COLO668 (cell line): ENCODE measurements around the gene RELCH.
A peak's percentile ranks its signal among the peaks of the same experiment; 100 is the strongest.

Experiments used
- DNase-seq: peaks from one replicate; lab custom pipeline; 2025; ENCODE audit not compliant: unreplicated experiment; lab: John Stamatoyannopoulos, UW

The RELCH gene

DNA sequence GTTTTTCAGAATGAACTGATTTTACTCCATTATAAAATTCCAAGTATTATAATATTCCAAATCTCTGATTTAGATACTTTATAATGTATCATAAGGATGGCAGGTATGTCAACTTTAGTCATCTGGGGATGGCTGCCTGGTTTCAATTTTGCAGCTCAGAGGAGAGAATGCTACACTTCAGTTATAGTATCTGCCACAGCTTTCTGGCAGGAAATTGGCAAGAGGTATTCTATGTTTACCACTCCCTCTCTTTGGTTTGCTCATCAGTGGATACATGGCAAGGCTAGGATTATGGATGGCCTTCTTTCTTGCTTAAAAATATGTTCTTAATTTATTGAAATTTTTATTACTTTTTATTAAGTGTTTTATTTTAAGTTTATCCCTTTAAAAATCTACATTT lies 71.0 kb downstream of the RELCH start:
- no peak for DNase-seq

DNA sequence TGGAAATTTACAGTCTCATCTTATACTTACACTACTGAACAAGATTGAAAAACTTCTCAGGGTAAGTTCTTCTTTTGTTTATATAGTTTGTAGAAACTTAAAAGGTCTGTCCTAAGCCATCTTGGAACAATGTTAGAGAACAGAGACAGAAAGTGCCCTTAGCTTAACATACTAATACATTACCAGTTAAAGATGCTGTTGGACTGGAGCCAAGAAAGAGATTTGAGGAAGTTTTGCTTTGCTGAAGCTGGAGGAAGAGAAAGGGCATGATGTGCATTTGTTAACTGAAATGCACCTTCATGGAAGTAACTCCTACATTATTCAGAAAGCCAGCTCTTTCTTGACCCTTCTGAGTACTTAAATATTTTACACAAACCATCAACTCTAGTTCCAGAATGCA lies 71.6 kb downstream of the RELCH start:
- no peak for DNase-seq

DNA sequence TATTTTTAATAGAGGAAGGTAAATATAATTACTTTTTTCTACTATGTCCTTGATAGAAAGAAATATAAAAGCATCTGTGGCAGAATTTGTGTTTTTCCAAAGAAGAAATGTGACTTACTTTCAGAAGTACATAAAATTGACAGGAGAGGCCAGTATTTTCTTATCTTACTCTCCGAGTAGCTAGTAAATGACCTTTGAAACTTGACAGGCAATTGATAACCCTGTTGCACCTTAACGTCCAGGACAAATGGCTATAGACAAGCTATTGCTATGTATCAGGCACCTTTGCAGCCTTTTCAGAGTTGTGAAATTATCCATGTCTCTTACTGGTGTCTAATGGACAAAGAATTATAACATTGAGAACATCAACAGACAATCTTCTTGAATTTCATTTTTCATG lies 75.0 kb downstream of the RELCH start:
- no peak for DNase-seq

DNA sequence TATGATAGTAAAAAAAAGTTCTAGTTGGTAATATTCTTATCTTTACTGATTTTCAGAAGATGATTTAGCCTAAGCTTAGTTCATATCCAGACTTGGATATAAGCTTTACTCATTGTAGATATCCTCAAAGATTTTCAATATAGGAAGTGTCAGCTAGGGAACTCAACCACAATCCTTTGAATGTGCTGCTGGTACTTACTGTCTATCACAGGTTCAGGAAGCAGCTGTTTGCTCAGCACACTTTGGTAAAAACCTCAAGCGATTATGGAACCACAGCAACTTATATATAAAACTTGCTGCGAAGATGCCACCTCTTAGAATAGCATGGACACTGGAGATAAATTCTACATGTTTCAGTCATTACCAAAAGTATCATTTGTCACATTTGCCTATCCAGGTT lies 77.9 kb downstream of the RELCH start:
- no peak for DNase-seq

DNA sequence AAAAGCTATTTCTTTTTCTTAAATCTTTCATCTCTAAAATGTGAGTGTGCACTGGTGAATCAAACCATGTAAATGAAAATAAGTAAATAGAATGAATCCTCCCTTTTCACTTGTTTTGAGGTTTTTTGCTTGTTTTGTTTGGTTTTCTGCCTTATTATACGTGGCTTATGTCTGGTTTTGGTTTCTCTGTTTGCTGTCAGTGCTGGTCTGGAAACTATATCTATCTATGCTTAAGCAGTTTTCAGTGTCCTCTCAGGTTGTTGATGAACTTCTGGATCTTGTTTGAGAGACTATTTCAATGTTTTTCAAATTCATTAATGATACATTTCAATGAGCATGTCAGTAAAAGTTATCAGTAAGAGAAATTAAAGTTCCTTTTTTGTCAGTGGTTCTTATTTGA lies 90.0 kb downstream of the RELCH start:
- no peak for DNase-seq

DNA sequence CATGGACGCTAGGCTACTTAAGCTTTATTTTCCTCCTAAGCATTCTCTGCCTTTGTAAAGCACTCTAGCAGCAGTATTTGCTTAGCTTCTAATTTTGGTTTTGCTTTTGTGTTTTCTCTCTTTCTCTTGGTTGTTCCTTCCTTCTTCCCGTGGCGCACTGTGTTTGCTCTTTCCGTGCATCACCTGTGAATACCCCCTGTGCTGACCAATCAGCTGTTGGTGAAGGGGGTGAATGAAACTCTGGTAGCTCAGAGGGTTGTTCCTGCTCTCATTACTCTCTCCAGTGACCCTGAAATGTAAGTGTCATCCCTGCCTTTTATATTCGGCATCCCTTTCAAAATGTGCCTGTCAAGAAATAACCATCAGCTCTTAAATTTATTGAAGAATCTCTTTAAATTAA lies 92.5 kb downstream of the RELCH start:
- peak; percentile 39 for DNase-seq

DNA sequence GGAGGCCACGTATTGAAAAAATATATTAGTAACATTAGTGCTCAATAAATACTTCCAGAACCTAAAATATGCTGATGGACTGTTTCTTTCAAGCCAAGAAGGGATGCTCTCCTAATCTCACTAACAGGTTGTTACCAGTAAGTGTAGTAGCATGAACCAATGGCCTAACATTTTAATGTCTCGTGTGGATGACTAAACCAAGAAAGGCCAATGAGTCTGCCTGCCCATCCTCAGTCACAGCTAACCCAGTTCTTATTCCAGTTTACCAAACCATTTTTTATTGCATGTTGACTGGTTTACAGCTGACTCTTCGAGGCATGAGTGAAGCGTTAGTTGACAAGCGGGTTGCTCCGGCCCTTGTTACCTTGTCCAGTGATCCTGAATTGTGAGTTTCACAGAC lies 93.0 kb downstream of the RELCH start:
- DNase-seq, result no peak

DNA sequence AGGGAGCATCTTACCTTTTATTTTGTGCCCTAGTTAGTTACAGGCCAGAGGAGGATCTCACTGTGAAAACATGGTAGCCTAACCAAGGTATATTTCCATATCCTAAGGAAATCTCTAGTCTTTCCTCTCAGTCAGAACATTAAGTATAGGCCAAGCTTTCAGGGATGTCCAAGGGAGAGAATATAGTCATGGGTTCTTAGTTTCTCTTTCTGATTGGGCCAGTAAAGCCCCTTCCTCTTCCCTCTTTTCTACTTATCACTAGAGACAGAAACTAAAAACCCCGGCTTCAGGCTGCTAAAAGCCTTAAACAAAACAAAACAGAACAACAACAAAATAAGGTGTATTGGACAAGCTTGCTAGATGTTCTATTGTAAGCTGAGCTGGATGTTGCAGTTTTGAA lies 93.7 kb downstream of the RELCH start:
- no peak for DNase-seq

DNA sequence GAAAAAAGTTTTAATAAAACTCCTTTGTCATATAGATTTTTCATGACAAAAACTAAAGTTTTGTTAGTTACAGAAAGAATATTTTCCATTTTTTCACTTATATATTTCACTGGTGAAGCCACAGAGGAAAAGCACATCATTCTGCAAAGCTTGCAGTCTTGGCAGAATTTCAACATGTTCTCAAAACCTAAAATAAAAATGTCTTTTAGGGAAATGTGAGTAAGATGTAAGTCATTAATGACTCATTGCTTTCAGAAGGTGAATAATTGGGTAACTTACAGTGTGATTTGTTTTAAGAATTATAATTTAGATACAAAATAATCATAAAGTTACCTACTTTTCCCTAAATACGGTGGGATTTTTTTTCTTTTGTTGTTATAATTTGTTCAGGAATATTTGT lies 94.6 kb downstream of the RELCH start:
- DNase-seq, result no peak

DNA sequence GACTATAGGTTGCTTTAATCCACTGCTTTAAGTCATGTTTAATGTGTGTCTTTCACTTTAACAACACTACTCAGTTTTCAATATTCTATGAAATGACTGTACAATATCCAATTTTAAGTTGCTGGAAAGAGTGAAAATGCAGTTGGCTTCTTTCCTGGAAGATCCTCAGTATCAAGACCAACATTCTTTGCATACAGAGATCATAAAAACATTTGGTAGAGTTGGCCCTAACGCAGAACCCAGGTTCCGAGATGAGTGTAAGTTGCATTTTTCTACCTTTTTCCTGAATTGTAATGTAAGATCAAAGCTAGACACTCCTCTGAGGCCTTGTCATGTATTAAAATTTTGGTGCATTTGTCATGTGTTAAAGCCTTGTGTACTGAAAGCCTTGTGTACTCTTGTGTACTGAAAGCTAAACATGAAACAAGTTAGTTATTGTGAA lies 95.2 kb downstream of the RELCH start:
- DNase-seq, result no peak

DNA sequence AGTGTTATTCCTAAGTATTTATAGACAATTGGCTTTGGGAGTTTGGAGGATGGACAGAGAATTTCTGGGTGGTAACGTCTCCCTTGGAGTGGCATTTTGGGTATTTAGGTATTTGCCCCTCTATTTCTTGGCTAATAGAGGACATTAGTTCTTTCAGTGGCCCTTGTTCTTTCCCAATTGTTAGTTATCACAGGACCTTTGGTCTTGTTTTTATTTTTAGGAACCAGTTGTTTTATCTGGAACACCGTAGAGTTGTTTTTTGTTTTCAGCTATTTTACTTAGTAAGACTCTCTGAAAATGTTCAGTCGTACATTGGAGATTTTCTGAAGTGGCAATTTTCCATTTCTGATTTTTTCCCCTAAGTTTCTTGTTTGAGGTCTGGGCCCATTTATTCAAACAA lies 97.6 kb downstream of the RELCH start:
- no peak for DNase-seq

DNA sequence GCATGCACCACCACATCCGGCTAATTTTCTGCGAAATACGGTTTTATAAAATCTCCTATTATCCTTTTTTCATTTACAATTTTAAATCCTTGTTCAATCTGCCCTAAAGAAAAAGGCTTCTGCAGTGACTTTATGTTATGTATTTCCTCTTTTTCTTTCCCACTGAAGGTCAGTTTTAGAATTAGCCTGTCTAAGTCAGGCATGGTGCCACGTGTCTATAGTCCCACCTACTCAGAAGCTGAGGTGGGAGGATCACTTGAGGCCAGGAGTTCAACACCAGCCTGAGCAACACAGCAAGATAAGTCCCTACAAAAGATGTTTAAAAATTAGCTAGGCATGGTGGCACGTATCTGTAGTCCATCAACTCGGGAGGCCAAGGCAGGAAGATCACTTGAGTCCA lies 98.2 kb downstream of the RELCH start:
- no peak for DNase-seq

DNA sequence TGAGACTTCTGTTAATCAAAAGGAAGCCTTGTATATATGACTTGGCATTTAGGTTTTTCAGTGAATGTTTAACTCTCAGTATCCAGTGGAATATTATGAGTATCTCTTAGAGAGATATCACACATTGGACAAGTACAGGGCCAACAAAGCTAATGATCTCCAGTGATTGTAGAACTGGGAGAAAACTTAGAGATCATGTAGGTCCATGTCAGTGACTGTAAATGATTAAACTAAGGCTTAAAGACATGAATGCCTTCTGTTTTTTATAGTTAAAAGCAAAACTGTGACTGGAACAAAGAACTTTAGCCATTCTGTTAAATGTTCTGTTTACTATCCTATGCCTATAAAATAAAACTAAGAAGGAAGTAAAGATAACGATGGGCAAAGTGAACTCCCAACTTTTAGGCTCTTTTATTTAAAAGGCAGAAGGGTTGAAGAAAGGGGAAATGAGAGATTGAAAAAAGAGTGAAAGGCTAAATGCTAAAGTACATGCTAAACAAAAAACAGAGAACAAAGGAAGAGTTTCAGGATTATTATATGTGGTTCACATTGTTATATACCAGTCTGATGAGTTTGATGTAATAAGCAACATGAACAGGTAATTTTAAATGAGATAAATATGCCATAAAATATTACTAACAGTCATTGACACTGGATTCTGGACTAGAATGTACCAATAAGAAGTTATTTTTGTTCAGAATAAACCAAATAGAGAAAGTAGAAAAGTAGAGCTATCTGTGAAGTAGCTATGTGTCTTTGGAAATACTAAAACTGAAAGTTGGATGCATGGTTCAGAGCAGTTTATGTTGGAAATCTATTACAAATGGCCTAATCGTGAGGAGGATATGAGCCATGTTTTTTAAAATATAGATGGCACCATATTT lies 101.0 kb downstream of the RELCH start:
- no peak for DNase-seq

DNA sequence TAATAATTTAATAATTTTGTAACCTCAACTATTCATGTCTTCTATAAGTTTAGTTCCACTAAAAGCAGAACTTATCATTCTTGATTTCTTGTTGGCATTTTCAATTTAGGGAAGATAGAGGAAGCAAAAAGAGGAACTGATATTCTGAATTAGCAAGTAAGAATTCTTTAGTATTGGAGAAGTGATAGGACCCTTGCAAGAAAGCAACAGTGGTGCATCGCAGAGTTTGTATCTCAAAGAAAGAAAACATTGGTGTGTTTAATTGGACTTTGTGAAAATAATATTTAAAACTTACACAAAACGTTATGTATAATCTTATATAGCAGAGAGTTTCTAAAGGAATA lies 101.6 kb downstream of the RELCH start:
- DNase-seq, result no peak

DNA sequence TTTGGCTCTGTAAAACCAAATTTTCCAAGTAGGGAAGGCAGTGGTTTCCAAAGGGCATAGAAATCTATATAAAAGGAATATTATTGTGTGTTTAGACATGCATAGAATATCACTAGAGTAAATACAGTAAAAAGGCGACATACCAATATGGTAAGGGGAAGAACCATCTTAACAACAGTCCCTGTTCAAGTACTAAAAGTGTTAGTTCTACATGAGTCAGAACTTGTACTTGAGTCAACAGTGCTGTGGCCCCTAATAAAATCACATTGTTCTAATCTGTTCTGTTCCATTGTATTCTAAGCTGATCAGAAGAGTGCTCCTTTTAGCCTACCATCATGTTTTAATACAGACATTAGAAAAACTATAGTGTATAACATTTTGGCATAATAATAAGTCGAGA lies 102.0 kb downstream of the RELCH start:
- no peak for DNase-seq

DNA sequence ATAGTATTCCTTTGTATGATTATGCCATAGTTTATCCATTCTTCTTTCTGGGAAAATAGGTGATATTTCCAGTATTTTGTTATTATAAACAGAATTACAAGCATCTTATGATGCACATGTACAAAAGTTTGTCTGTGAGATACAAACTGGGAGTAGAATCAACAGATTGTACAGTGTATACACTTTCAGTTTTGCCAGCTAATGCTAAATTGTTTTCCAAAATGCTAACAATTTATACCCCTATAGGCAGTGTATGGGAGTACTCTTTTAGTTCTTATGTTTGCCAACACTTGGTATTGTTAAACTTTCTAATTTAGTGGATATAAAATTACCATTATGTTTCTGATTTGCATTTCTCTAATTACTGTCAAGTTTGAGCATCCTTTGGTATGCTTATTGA lies 107.0 kb downstream of the RELCH start:
- no peak for DNase-seq

DNA sequence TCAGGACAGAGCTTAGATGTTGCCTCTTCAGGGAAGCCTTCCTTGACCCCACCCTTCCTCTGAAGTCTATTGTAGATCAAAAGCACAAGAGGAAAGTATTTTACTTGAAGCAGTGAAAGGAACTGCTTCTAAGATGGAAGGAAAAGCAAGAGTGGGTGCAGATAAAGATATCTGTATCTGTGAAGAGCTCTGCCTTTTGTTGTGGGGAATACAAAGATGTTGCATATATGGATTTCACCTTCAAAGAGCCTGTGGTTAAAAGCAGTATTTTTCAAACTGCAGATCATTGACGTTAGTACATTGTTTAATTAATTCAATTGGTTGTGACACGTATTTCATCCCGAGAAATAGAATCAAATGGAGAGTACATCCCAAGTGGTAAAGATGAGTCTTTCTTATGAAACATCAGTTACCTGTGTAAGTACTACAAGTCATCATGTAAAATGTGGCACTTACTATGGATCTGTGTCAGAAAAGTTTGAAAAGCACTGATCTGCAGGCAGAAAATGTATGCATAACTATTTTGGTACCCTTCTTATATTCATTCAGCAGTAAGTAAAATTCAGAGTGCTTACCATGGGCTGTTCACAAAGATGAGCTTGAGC lies 113.4 kb downstream of the RELCH start:
- DNase-seq, result no peak

DNA sequence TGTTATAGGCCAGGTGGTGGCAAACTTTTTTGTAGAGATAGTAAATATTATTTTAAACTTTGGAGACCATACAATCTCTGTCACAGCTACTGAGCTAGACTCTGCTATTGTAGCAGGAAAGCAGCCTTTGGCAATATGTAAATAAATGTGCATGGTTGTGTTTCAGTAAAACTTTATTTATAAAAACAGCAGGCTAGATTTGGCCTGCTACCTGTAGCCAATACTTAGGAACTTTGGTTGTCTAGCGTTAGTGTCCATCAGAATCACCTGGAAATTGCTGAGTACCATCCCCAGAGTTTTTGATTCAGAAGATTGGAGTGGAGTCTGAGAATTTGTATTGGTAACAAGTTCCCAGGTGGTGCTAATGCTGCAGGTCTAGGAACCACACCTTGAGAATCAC lies 114.3 kb downstream of the RELCH start:
- DNase-seq, result no peak

DNA sequence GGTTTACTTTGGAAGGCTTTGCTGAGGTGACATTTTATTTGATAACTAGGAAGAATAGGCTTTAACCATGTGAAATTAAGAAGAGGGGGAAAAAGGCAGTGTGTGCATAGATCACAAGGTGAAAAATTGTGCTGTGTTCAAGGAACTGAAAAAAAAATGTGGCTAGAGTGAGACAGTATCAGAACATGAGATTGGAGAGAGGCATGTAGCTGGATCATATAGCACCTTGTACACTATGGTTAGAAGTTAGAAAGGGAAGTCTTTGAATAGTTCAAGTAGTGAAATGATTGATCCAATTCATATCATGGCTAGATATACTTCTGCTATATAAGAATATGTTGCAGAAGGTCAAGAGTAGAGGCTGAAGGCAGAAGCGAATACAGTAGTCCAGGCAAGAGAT lies 125.8 kb downstream of the RELCH start:
- no peak for DNase-seq

DNA sequence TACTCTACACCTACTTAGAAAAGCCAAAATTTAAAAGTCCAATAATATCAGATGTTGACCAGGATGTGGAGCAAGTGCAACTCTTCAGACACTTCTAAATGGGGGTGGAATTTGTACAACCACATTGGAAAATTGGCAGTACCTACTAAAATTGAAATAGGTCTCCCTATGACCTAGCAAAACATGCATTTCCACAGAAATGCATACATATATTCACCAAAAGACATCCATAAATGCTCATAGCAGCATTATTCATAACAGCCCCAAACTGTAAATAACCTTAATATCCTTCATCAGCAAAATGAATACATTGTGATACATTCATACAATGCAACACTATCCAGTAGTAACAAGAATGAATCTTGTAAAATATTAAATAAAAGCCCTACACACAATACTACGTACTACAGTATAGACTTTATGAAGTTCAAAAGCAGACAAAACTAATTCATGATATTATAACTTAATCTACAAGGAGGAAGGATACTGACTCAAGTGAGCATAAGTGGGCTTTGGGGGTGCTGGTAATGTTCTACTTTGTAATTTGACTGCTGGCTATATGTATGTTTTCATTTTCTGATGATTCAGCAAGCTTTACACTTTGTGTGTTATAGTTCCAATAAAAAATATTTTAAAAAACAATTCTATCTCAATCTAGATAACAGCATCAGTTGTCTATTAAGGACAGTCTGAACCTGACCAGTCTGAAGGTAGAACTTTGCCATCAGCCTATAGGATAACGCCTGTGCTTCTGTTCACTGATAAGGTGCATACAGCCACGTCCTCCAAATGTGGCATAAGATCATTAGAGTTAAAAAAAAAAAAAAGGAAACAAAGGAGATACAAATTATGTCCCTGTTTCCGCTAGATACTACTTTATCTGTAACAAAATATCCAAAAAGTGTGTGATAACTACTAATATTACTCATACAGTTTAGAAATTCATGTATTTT lies 131.4 kb downstream of the RELCH start:
- DNase-seq, result no peak

DNA sequence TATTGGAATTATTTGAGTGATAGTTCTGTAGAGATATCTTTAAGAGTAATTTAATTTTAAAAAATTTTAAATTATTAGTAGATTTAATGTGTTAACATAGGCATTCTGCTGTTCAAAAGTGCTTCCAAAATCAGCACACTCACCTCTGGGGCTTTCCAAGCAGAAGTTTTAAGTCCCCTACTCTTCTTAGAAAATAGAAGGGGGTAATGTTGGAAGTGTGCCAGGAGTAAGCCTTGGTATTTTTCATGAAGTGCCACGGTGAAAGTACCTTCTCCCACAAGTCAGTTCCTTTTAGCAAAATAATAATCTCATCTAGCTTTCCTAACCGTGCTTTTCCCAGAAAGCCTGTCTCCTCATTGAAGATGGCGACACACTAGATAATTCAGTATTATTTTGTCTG lies 134.1 kb downstream of the RELCH start:
- no peak for DNase-seq
